Hepatocyte (in vitro differentiated cells): ENCODE data around the gene MTIF3. TPM values are rescaled to one million over a fixed set of nuclear protein-coding genes. Genes with fewer than 3 reads are reported as not detected.

Experiments
- DNase-seq: peaks from one replicate; pipeline ENCODE4 v3.0.0-alpha.2; 2016; ENCODE audit warnings: low spot score
- H2AFZ ChIP-seq: fragments of 200-600 bp; sonication (generic); 2 replicates; pipeline ENCODE4 v1.6.0; 2016; ENCODE audit warnings: antibody characterized with exemption, mild to moderate bottlenecking
- H3K27ac ChIP-seq: fragments of 200-600 bp; sonication (generic); 2 replicates; pipeline ENCODE4 v1.5.1; 2016; ENCODE audit warnings: mild to moderate bottlenecking
- H3K27me3 ChIP-seq: fragments of 200-600 bp; sonication (generic); 2 replicates; pipeline ENCODE4 v1.6.1; 2016
- H3K36me3 ChIP-seq: fragments of 200-600 bp; sonication (generic); replicated peaks from 2 replicates; pipeline ENCODE4 v1.5.1; 2016; ENCODE audit warnings: low read depth; ENCODE audit not compliant: insufficient read depth
- H3K4me1 ChIP-seq: fragments of 200-600 bp; sonication (generic); 2 replicates; pipeline ENCODE4 v1.5.1; 2016; ENCODE audit warnings: mild to moderate bottlenecking, moderate library complexity; ENCODE audit not compliant: insufficient read depth
- H3K4me2 ChIP-seq: fragments of 200-600 bp; sonication (generic); 2 replicates; pipeline ENCODE4 v1.6.0; 2016
- H3K4me3 ChIP-seq: fragments of 200-600 bp; sonication (generic); 2 replicates; pipeline ENCODE4 v1.5.1; 2016; ENCODE audit warnings: mild to moderate bottlenecking
- H3K79me2 ChIP-seq: fragments of 200-600 bp; sonication (generic); 2 replicates; pipeline ENCODE4 v1.6.0; 2017; ENCODE audit warnings: mild to moderate bottlenecking
- H3K9me2 ChIP-seq: fragments of 200-600 bp; sonication (generic); replicated peaks from 2 replicates; pipeline ENCODE4 v1.6.0; 2017; ENCODE audit warnings: mild to moderate bottlenecking; ENCODE audit not compliant: insufficient read depth
- H3K9me3 ChIP-seq: fragments of 200-600 bp; sonication (generic); 2 replicates; pipeline ENCODE4 v1.5.1; 2016; ENCODE audit warnings: low read depth, mild to moderate bottlenecking
- H4K20me1 ChIP-seq: fragments of 200-600 bp; sonication (generic); 2 replicates; pipeline ENCODE4 v1.6.0; 2016; ENCODE audit warnings: mild to moderate bottlenecking; ENCODE audit not compliant: insufficient read depth, poor library complexity, severe bottlenecking
- EZH2 ChIP-seq: fragments of 200-600 bp; sonication (generic); IDR thresholded peaks from 2 replicates; pipeline ENCODE4 v1.6.1; 2016; ENCODE audit warnings: antibody characterized with exemption, mild to moderate bottlenecking, borderline replicate concordance
- EZH2phosphoT487 ChIP-seq: fragments of 200-600 bp; sonication (generic); IDR thresholded peaks from one replicate; pipeline ENCODE4 v1.6.1; 2018; ENCODE audit warnings: antibody characterized with exemption, mild to moderate bottlenecking, low read depth, moderate library complexity; ENCODE audit not compliant: unreplicated experiment, severe bottlenecking
- WGBS: methylation state at CpG from one replicate; pipeline ENCODE4 v1.1.6; 2016; ENCODE audit warnings: low lambda C conversion rate; ENCODE audit errors: missing lambda C conversion rate; 5-methylcytosine and 5-hydroxymethylcytosine counted together
- polyA plus RNA-seq: library from polyadenylated mRNA; unstranded; fragments of >200 nt; fragmentation: Nextera tagmentation; extraction: Ambion mirVana; gene quantifications from 2 replicates; pipeline ENCODE4 v1.2.1, GENCODE V29; 2016
- total RNA-seq: library from RNA; depleted of rRNA; stranded (reverse); fragments of >200 nt; gene quantifications from 2 replicates; pipeline ENCODE4 v1.2.3, GENCODE V29; 2014
- TF ChIP-seq, protein P1 (sequence below): fragments of 200-600 bp; sonication (generic); IDR thresholded peaks from 2 replicates; pipeline ENCODE4 v1.5.1; 2016; ENCODE audit warnings: antibody characterized with exemption, mild to moderate bottlenecking; ENCODE audit not compliant: poor library complexity

Gene MTIF3
- total and polyA plus RNA-seq, 2 experiments from 2014 or later: 58.0 to 66.7 TPM

DNA sequence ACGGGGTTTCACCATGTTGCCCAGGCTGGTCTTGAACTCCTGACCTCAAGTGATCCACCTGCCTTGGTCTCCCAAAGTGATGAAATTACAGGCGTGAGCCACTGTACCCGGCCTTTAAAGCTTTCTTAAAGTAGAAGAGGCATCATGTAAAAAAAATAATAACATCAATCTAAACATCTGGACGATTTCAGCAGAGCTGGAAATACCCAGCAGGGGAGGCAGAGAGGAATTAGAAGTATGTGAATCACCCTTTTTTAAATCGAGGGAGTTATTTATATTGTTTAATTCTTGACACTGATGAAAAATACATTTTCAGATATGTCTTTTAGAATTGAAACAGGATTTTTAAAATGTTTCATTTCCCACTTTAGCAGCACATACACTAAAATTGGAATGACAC, 37.4 kb upstream of the MTIF3 start:
- TF ChIP-seq, protein P1, sequence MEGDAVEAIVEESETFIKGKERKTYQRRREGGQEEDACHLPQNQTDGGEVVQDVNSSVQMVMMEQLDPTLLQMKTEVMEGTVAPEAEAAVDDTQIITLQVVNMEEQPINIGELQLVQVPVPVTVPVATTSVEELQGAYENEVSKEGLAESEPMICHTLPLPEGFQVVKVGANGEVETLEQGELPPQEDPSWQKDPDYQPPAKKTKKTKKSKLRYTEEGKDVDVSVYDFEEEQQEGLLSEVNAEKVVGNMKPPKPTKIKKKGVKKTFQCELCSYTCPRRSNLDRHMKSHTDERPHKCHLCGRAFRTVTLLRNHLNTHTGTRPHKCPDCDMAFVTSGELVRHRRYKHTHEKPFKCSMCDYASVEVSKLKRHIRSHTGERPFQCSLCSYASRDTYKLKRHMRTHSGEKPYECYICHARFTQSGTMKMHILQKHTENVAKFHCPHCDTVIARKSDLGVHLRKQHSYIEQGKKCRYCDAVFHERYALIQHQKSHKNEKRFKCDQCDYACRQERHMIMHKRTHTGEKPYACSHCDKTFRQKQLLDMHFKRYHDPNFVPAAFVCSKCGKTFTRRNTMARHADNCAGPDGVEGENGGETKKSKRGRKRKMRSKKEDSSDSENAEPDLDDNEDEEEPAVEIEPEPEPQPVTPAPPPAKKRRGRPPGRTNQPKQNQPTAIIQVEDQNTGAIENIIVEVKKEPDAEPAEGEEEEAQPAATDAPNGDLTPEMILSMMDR: no peak
- no peak for TF ChIP-seq EZH2phosphoT487
- TF ChIP-seq EZH2: no peak
- WGBS: 77% methylated on average over 5 of the region's 5 CpGs
- no peak for DNase-seq

DNA sequence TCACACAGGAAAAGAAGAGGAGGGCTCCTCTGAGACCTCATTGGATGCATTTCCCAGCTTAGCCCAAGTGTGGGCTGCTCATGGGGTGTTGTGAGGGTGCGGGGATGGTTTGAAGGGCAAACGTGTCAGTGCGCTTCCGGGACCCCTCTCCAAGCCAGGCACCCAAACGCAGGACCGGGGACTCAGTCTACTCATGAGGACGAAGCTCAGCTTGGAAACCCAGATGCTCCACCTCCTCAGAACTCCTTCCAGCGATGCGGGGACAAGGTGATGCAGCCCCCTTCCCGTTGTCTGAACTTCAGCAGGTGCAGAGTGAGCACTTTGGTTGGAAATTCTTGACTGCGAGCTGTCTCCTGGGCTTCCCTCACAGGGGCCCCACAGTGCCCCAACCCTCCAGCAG, 33.1 kb upstream of the MTIF3 start:
- 90% methylated on average over 11 of the region's 11 CpGs for WGBS

More for the DNA sequence above, 37.4 kb upstream of the MTIF3 start:
- Histone ChIP-seq H3K4me3 (no peak overlapping the region), H3K27me3 (peaks cover under 1% of the 10 kb centered on the region), H3K27ac (no peak overlapping the region), H4K20me1 (no peaks in the 10 kb centered on the region), H3K9me2 (no peaks in the 10 kb centered on the region), H3K36me3 (no peaks in the 10 kb centered on the region), H3K4me1 (peaks cover 7% of the 10 kb centered on the region), H3K79me2 (no peaks in the 10 kb centered on the region), H3K4me2 (no peak overlapping the region), H2AFZ (no peak overlapping the region), H3K9me3 (no peaks in the 10 kb centered on the region)

DNA sequence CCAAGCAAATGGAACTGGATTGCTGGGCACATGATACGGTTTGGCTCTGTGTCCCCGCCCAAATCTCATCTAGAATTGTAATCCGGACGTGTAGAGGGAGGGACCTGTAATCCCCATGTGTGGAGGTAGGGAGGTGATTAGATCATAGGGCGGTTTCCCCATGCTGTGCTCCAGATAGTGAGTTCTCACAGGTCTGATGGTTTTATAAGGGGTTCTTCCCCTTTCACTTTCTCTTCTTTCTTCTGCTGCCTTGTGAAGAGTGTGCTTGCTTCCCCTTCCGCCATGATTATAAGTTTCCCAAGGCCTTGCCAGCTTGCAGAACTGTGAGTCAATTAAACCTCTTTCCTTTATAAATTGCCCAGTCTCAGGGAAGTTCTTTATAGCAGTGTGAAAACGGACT, 32.6 kb upstream of the MTIF3 start:
- Histone ChIP-seq H3K4me2 (no peak overlapping the region), H3K4me3 (no peak overlapping the region), H3K27ac (no peak overlapping the region), H2AFZ (no peak overlapping the region), H3K9me2 (no peaks in the 10 kb centered on the region), H3K79me2 (no peaks in the 10 kb centered on the region), H3K4me1 (peaks cover 1% of the 10 kb centered on the region), H3K27me3 (peaks cover 9% of the 10 kb centered on the region), H3K36me3 (no peaks in the 10 kb centered on the region), H4K20me1 (no peaks in the 10 kb centered on the region), H3K9me3 (no peaks in the 10 kb centered on the region)
- TF ChIP-seq EZH2phosphoT487: no peak
- no peak for TF ChIP-seq EZH2
- TF ChIP-seq, protein P1: no peak
- WGBS: 92% methylated on average over 7 of the region's 7 CpGs
- no peak for DNase-seq

More for the DNA sequence above, 33.1 kb upstream of the MTIF3 start:
- no peak for DNase-seq
- Histone ChIP-seq H3K4me2 (no peak overlapping the region), H3K9me3 (no peaks in the 10 kb centered on the region), H2AFZ (no peak overlapping the region), H3K9me2 (no peaks in the 10 kb centered on the region), H3K36me3 (no peaks in the 10 kb centered on the region), H3K4me1 (no peaks in the 10 kb centered on the region), H3K4me3 (no peak overlapping the region), H4K20me1 (no peaks in the 10 kb centered on the region), H3K27ac (no peak overlapping the region), H3K79me2 (no peaks in the 10 kb centered on the region), H3K27me3 (peaks cover 9% of the 10 kb centered on the region)
- TF ChIP-seq, protein P1: no peak
- TF ChIP-seq EZH2phosphoT487 (no peak), EZH2 (no peak)

DNA sequence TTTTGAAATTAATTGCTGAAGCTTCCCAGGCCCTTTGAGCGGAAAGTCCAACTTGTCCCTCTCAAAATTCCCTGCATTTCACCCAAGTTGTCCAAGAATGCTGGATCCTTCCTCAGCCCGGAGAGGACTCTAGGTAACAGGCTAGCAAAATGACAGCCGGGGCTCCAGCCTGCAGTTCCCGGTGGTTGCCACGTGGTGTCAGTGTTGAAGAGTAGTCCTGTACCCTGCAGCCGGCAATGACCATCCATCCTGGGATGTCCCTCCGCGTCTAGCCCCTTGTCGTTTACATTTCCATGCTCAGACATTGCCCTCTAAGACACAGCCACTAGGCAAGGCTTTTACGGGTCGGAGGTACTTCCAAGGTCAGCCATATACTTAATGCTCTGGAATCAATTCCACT, 31.4 kb upstream of the MTIF3 start:
- no peaks in the 10 kb centered on the region for H3K9me3 ChIP-seq
- H3K27ac ChIP-seq: no peak overlapping the region
- DNase-seq: peak; percentile 70
- 10% methylated on average over 11 of the region's 11 CpGs for WGBS
- H2AFZ ChIP-seq: no peak overlapping the region
- no peaks in the 10 kb centered on the region for H3K9me2 ChIP-seq
- H4K20me1 ChIP-seq: no peaks in the 10 kb centered on the region
- no peaks in the 10 kb centered on the region for H3K36me3 ChIP-seq
- no peak overlapping the region for H3K4me3 ChIP-seq
- no peaks in the 10 kb centered on the region for H3K79me2 ChIP-seq
- peaks cover 4% of the 10 kb centered on the region for H3K4me1 ChIP-seq
- H3K4me2 ChIP-seq: no peak overlapping the region
- H3K27me3 ChIP-seq: peaks cover 9% of the 10 kb centered on the region
- TF ChIP-seq, protein P1: peak; percentile 59
- TF ChIP-seq EZH2: no peak
- no peak for TF ChIP-seq EZH2phosphoT487
